GM12872 (cell line): ENCODE measurements around the gene TTC38.

Experiments
- TF ChIP-seq, protein P1 (sequence below): IDR thresholded peaks from 3 replicates; pipeline ENCODE4 v1.5.1; 2011; ENCODE audit warnings: low read depth, mild to moderate bottlenecking, low read length, moderate library complexity; ENCODE audit not compliant: insufficient read depth

TTC38 gene

DNA sequence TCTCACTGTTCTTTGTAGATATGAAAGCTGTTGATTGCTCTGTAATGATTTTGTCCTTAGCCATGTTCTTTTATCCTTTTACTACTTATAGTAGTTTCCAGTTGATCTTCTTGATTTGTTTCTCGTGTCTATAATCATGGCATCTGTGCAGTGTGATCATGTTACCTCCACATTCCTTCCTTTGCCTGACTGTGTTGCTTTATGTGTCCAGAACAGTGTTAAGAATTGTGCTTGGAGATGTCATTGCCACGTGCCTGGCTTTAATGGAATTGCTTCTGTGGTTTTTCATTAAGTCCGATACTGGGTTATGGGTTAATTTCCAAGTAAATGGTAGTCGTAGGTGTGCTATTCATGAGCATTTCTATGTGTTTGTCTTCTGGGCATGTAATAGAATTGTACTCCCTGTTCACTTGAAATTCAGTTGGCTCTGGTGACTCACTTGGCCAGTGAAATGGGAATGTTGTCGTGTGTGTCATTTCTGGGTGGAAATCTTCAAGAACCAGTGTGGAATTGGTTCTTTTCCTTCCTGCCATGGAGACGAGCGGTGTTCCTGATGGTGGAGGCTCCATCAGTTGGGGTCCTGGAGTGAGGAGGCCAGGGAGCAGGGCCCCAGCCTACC, 35.6 kb downstream of the TTC38 start:
- TF ChIP-seq, protein P1, sequence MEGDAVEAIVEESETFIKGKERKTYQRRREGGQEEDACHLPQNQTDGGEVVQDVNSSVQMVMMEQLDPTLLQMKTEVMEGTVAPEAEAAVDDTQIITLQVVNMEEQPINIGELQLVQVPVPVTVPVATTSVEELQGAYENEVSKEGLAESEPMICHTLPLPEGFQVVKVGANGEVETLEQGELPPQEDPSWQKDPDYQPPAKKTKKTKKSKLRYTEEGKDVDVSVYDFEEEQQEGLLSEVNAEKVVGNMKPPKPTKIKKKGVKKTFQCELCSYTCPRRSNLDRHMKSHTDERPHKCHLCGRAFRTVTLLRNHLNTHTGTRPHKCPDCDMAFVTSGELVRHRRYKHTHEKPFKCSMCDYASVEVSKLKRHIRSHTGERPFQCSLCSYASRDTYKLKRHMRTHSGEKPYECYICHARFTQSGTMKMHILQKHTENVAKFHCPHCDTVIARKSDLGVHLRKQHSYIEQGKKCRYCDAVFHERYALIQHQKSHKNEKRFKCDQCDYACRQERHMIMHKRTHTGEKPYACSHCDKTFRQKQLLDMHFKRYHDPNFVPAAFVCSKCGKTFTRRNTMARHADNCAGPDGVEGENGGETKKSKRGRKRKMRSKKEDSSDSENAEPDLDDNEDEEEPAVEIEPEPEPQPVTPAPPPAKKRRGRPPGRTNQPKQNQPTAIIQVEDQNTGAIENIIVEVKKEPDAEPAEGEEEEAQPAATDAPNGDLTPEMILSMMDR, result no peak

DNA sequence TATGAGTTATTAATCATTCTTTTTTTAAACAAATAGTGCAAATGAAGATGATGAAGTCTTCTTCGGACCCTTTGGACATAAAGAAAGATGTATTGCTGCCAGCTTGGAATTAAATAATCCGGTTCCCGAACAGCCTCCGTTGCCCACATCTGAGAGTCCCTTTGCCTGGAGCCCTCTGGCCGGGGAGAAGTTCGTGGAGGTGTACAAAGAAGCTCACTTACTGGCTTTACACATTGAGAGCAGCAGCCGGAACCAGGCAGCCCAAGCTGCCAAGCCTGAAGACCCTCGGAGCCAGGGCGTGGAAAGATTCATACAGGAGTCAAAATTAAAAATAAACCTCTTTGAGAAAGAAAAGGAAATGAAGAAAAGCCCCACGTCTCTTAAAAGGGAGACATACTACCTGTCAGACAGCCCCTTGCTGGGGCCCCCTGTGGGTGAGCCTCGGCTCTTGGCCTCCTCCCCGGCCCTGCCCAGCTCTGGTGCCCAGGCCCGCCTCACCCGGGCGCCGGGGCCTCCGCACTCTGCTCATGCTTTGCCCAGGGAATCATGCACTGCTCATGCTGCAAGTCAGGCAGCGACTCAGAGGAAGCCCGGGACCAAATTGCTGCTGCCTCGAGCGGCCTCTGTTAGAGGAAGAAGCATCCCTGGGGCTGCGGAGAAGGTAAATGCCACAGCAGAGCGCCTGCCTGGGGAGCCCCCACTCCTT, 40.6 kb downstream of the TTC38 start:
- TF ChIP-seq, protein P1, result no peak

DNA sequence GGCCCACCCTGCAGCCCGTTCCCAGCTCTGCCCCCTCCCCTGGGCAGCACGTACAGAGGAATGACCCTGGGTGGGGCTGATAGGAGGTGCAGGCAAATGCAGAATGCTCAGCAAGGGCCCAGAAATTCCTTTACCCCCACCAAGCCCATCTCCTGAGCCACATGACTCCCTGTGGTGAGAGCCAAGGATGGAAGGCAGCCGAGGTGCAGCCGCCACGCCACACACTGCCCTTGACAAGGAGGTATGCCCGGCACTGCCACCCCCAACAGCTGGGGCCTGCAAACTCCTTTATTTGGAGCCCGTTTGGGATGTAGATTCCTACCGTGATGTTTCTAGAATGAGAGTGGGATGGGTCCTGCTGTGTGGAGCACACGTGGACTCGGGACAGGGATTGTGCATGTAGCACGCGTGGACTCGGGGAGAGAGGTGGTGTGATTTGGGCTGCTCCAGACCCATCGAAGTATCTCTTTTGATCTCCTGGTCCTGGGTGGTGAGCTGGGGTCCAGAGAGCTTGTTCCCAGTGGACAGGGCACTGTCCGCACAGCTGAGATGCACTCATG, 41.8 kb downstream of the TTC38 start:
- TF ChIP-seq, protein P1, result no peak

DNA sequence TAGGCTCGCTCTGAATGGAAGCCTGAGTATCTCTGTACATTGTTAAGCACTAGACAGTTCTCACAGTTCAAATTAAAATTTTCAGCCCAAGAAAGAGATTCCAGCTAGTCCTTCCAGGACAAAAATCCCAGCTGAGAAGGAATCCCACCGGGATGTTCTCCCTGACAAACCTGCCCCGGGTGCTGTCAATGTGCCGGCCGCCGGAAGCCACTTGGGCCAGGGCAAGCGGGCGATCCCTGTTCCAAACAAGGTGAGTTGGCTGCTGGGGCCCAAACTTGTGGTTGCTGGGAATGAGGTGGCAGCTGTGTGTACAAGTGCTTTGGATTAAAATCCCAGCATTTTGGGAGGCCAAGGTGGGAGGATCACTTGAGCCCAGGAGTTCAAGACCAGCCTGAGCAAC, 44.2 kb downstream of the TTC38 start:
- TF ChIP-seq, protein P1, result no peak

DNA sequence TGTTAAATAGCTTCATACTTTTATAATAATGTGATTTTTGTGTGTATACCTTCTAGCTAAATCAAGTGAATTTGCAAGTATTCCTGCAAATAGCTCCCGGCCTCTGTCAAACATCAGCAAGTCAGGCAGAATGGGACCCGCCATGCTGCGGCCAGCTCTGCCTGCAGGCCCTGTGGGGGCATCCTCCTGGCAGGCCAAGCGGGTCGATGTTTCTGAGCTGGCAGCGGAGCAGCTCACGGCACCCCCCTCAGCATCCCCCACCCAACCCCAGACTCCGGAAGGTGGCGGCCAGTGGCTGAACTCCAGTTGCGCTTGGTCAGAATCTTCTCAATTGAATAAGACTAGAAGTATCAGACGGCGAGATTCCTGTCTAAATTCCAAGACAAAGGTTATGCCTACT, 48.2 kb downstream of the TTC38 start:
- TF ChIP-seq, protein P1, result no peak

DNA sequence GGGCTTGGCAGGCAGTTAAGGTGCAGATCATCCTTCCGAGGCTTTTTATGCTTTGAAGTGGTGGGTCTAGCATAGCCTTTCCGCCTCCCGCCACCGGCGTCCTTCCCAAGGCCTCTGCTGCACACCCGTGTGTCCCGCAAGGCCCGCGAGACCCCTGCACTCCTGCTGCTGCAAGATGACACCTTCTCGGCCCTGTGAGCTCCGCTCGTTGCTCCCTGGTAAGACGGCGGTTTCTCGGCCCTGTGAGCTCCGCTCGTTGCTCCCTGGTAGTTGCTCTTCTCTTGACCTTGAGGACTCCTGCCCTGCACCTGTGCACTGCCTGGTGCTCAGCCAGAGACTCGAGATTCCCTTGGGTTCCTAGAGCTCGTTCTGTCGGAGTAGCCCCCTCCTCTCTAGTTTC, 49.8 kb downstream of the TTC38 start:
- TF ChIP-seq, protein P1, result no peak

DNA sequence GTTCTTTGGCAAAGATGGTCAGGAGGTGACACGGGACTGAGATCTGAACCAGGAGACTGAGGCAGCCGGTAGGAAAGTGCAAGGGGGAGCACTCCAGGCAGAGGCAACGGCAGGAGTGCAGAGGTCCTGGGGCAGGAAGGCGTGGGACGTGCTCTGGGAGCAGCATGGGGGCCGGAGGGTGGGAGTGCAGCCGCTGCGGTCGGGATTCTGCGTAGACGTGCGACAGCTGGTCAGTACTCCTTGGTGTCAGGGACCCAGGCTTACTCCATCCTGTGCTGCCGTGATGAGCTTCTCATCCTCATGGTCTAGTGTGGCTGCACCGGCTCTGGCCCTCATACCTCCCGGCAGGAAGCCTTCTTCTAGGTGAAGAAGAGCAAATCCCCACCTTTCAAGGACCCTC, 50.8 kb downstream of the TTC38 start:
- TF ChIP-seq, protein P1, result no peak
